PC-3 (cell line): Measurements from ENCODE around the gene PRICKLE1. TPM values are rescaled to one million over a fixed set of nuclear protein-coding genes. Genes with fewer than 3 reads are reported as not detected.

Source experiments
- ATAC-seq: fragments of 200-7000 bp; cut with Tn5 transposase; 2 replicates; pipeline ENCODE4 v1.9.1; 2020; ENCODE audit warnings: mild to moderate bottlenecking, moderate library complexity
- BruUV-seq: library from RNA; stranded (reverse); fragments of 400-500 nt; replicated peaks from 2 replicates; lab custom pipeline; 2021; lab: Mats Ljungman, UMichigan
- CTCF ChIA-PET: fragments of 300-600 bp; sonication (Branson Sonifier 250); formaldehyde crosslinking; loops from one replicate; lab custom pipeline; 2022; ENCODE audit warnings: antibody characterized with exemption; lab: Charles Lee
- POLR2A ChIA-PET: fragments of 300-600 bp; sonication (Branson Sonifier 250); formaldehyde crosslinking; loops from one replicate; lab custom pipeline; 2022; ENCODE audit warnings: antibody characterized with exemption; ENCODE audit not compliant: unreplicated experiment; lab: Charles Lee
- DNase-seq: peaks from one replicate; pipeline ENCODE4 v3.0.0-alpha.2; 2015
- H2AFZ ChIP-seq: fragments of 300-600 bp; sonication (generic); 2 replicates; pipeline ENCODE4 v1.6.0; 2016; ENCODE audit warnings: antibody characterized with exemption, low read length
- H3F3A ChIP-seq: fragments of 300-600 bp; sonication (generic); one replicate; pipeline ENCODE4 v1.6.0; 2017; ENCODE audit warnings: antibody characterized with exemption, low read length, control low read depth, mild to moderate bottlenecking; ENCODE audit not compliant: unreplicated experiment
- H3K27ac ChIP-seq: fragments of 300-600 bp; sonication (generic); 2 replicates; pipeline ENCODE4 v1.5.1; 2016; ENCODE audit warnings: mild to moderate bottlenecking, low read length
- H3K27me3 ChIP-seq: fragments of 300-600 bp; sonication (generic); 2 replicates; pipeline ENCODE4 v1.6.1; 2016; ENCODE audit warnings: low read length, mixed read lengths
- H3K36me3 ChIP-seq: fragments of 300-600 bp; sonication (generic); 2 replicates; pipeline ENCODE4 v1.6.1; 2016; ENCODE audit warnings: low read depth, mixed run types, low read length, mixed read lengths
- H3K4me1 ChIP-seq: fragments of 300-600 bp; sonication (generic); 2 replicates; pipeline ENCODE4 v1.5.1; 2016; ENCODE audit warnings: low read length; ENCODE audit not compliant: insufficient read depth
- H3K4me2 ChIP-seq: fragments of 300-600 bp; sonication (generic); 2 replicates; pipeline ENCODE4 v1.6.0; 2016; ENCODE audit warnings: low read length
- H3K4me3 ChIP-seq: fragments of 300-600 bp; sonication (generic); 2 replicates; pipeline ENCODE4 v1.5.1; 2016; ENCODE audit warnings: mild to moderate bottlenecking, low read length, mixed read lengths
- H3K79me2 ChIP-seq: fragments of 300-600 bp; sonication (generic); 2 replicates; pipeline ENCODE4 v1.6.1; 2017; ENCODE audit warnings: low read length, mixed read lengths
- H3K9ac ChIP-seq: fragments of 300-600 bp; sonication (generic); 2 replicates; pipeline ENCODE4 v1.6.0; 2016; ENCODE audit warnings: mild to moderate bottlenecking, low read length
- H3K9me2 ChIP-seq: fragments of 300-600 bp; sonication (generic); replicated peaks from 2 replicates; pipeline ENCODE4 v1.6.1; 2016; ENCODE audit warnings: mixed run types, low read length, mixed read lengths
- H3K9me3 ChIP-seq: fragments of 300-600 bp; sonication (generic); 2 replicates; pipeline ENCODE4 v1.6.1; 2016; ENCODE audit warnings: low read length, mixed read lengths
- H4K20me1 ChIP-seq: fragments of 300-600 bp; sonication (generic); 2 replicates; pipeline ENCODE4 v1.6.1; 2016; ENCODE audit warnings: low read length, mixed read lengths
- EZH2 ChIP-seq: fragments of 300-600 bp; sonication (generic); IDR thresholded peaks from one replicate; pipeline ENCODE4 v1.6.1; 2017; ENCODE audit warnings: antibody characterized with exemption, mild to moderate bottlenecking, low read length; ENCODE audit not compliant: unreplicated experiment
- EZH2phosphoT487 ChIP-seq: fragments of 300-600 bp; sonication (generic); IDR thresholded peaks from 2 replicates; pipeline ENCODE4 v1.6.1; 2018; ENCODE audit warnings: mild to moderate bottlenecking, antibody characterized with exemption, low read length, borderline replicate concordance
- intact Hi-C: fragments of 100-400 bp; cut with micrococcal nuclease; formaldehyde crosslinking; loops from 2 replicates; pipeline ENCODE4 v1.9.0; 2023
- total RNA-seq: library from RNA; depleted of rRNA; stranded (reverse); fragments of >200 nt; gene quantifications from 2 replicates; pipeline ENCODE4 v1.2.3, GENCODE V29; 2014
- TF ChIP-seq, protein P1 (sequence below): fragments of 300-600 bp; sonication (generic); conservative IDR thresholded peaks from 2 replicates; pipeline ENCODE4 v1.5.1; 2017; ENCODE audit warnings: antibody characterized with exemption, low read depth, mild to moderate bottlenecking, low read length

Gene PRICKLE1
- total RNA-seq, 1 experiment from 2014 or later, result 17.2 TPM

DNA sequence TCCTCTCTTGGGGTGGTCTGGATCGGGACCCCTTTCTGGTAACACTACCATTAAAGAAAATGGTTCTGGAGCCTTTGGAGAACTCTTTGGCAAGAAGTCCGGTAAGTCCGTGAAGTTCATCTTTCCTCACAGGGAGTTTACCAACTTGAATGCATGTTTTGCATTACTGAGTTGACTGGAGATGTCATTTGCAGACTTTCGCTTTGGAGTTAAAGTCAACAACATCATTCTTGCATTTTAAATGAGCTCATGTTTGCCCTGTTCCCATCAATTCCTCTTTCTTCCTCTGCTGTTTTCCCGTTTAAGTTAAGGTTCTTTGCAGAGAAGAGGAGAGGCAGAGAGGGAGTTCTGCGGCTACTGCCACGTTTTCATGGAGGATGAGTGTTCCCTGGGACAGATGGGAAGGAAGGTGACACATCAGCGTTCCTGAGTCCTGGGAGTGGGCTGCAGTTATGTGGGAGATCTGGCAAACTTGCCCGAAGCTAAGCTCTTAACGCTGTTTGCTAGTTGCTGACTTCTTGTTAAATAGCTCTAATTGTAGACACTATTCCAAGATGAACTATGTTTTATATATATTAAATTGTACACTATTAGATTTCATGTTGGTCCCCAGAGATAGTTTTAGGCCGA, 18.8 kb upstream of the PRICKLE1 start:
- Histone ChIP-seq H3K4me2 (no peak overlapping the region), H3K36me3 (no peaks in the 10 kb centered on the region), H3F3A (no peaks in the 10 kb centered on the region), H3K27me3 (no peaks in the 10 kb centered on the region), H3K27ac (no peak overlapping the region), H3K9ac (no peak overlapping the region), H3K9me3 (no peaks in the 10 kb centered on the region), H3K9me2 (no peaks in the 10 kb centered on the region), H3K79me2 (no peaks in the 10 kb centered on the region), H3K4me1 (peaks cover 3% of the 10 kb centered on the region; the same call in 1 of the 2 replicates), H3K4me3 (no peak overlapping the region), H2AFZ (no peak overlapping the region), H4K20me1 (no peaks in the 10 kb centered on the region)
- no peak for ATAC-seq
- ChIA-PET CTCF (no interaction called here), POLR2A (no interaction called here)
- BruUV-seq, result no TSS peak
- TF ChIP-seq EZH2phosphoT487, result no peak
- TF ChIP-seq EZH2, result no peak
- TF ChIP-seq, protein P1, sequence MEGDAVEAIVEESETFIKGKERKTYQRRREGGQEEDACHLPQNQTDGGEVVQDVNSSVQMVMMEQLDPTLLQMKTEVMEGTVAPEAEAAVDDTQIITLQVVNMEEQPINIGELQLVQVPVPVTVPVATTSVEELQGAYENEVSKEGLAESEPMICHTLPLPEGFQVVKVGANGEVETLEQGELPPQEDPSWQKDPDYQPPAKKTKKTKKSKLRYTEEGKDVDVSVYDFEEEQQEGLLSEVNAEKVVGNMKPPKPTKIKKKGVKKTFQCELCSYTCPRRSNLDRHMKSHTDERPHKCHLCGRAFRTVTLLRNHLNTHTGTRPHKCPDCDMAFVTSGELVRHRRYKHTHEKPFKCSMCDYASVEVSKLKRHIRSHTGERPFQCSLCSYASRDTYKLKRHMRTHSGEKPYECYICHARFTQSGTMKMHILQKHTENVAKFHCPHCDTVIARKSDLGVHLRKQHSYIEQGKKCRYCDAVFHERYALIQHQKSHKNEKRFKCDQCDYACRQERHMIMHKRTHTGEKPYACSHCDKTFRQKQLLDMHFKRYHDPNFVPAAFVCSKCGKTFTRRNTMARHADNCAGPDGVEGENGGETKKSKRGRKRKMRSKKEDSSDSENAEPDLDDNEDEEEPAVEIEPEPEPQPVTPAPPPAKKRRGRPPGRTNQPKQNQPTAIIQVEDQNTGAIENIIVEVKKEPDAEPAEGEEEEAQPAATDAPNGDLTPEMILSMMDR, result no peak
- DNase-seq, result no peak
- intact Hi-C loops, result no loop called here

DNA sequence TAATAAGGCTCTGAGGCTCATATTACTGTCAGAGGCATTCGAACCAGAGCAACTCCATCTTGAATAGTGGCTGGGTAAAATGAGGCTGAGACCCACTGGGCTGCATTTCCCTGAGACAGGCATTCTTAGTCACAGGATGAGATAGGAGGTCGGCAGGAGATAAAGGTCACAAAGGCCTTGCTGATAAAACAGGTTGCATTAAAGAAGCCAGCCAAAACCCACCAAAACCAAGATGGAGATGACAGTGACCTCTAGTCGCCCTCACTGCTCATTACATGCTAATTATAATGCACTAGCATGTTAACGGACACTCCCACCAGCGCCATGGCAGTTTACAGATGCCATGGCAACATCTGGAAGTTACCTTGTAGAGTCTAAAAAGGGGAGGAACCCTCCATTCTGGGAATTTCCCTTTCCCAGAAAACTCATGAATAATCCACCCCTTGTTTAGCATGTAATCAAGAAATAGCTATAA, 18.1 kb upstream of the PRICKLE1 start:
- H4K20me1 ChIP-seq, result no peaks in the 10 kb centered on the region
- no peaks in the 10 kb centered on the region for H3K9me2 ChIP-seq
- H3K9ac ChIP-seq, result no peak overlapping the region
- CTCF ChIA-PET, result no interaction called here
- no peaks in the 10 kb centered on the region for H3F3A ChIP-seq
- no peak overlapping the region for H3K4me2 ChIP-seq
- peaks cover 3% of the 10 kb centered on the region; the same call in 1 of the 2 replicates for H3K4me1 ChIP-seq
- TF ChIP-seq EZH2, result no peak
- POLR2A ChIA-PET, result no interaction called here
- intact Hi-C loops, result no loop called here
- ATAC-seq (no peak), DNase-seq (no peak)
- H2AFZ ChIP-seq, result no peak overlapping the region
- H3K79me2 ChIP-seq, result no peaks in the 10 kb centered on the region
- H3K9me3 ChIP-seq, result no peaks in the 10 kb centered on the region
- H3K27ac ChIP-seq, result no peak overlapping the region
- no peak overlapping the region for H3K4me3 ChIP-seq
- H3K27me3 ChIP-seq, result no peaks in the 10 kb centered on the region
- BruUV-seq, result no TSS peak
- H3K36me3 ChIP-seq, result no peaks in the 10 kb centered on the region

DNA sequence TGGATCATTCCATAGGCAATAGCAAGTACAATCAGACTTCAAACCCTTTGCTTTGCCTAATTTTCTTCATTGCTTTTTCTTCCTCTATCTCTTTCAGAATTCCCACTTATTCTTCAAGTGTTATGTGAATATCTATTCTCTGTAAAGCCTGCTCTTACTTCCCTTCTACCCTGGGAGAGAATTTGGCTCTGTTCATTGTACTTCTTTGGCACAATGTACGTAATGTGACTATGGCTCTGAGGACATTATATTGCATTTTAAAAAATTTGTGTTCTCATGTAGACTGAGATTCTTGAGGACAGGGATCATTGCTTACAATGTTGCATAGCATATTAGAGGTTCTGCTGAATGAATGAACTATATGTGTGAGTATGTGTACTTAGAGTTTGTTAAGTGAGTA, 16.9 kb upstream of the PRICKLE1 start:
- intact Hi-C loops, result no loop called here

More for the DNA sequence above, 16.9 kb upstream of the PRICKLE1 start:
- H4K20me1 ChIP-seq, result no peaks in the 10 kb centered on the region
- no peaks in the 10 kb centered on the region for H3K27me3 ChIP-seq
- no peaks in the 10 kb centered on the region for H3K36me3 ChIP-seq
- ATAC-seq (peak; percentile 60; the same call in 1 of the 2 replicates), DNase-seq (peak; percentile 17)
- H3F3A ChIP-seq, result no peaks in the 10 kb centered on the region
- CTCF ChIA-PET, result no interaction called here
- peaks cover 3% of the 10 kb centered on the region; the same call in 1 of the 2 replicates for H3K4me1 ChIP-seq
- H3K9ac ChIP-seq, result no peak overlapping the region
- no peaks in the 10 kb centered on the region for H3K9me3 ChIP-seq
- POLR2A ChIA-PET, result no interaction called here
- H3K79me2 ChIP-seq, result no peaks in the 10 kb centered on the region
- no peaks in the 10 kb centered on the region for H3K9me2 ChIP-seq
- TF ChIP-seq EZH2 (no peak), EZH2phosphoT487 (no peak)
- TF ChIP-seq, protein P1, result no peak
- H3K27ac ChIP-seq, result no peak overlapping the region
- BruUV-seq, result no TSS peak
- no peak overlapping the region for H2AFZ ChIP-seq
- H3K4me2 ChIP-seq, result no peak overlapping the region
- H3K4me3 ChIP-seq, result no peak overlapping the region
